H1 (cell line): Measurements from ENCODE around the gene AIPL1. TPM values are rescaled to one million over a fixed set of nuclear protein-coding genes. Genes with fewer than 3 reads are reported as not detected.

Experiments used
- CTCF ChIA-PET: fragments of 300-600 bp; sonication (Branson Sonifier 250); formaldehyde crosslinking; loops from one replicate; lab custom pipeline; 2021; ENCODE audit not compliant: partially characterized antibody; lab: Charles Lee
- POLR2A ChIA-PET: fragments of 300-600 bp; sonication (Branson Sonifier 250); formaldehyde crosslinking; loops from one replicate; lab custom pipeline; 2021; ENCODE audit warnings: inconsistent platforms; ENCODE audit not compliant: partially characterized antibody; lab: Charles Lee
- DNase-seq, 2 experiments: peaks; one replicate each; pipeline versions ENCODE4 v3.0.0 to v3.0.0-alpha.2; 2010 to 2022; ENCODE audit warnings: low spot score in 2 of 2, low read depth in 1 of 2, mixed read lengths in 1 of 2
- FAIRE-seq: peaks from 2 replicates; lab custom pipeline; 2011; peaks lifted over from hg19 to GRCh38; lab: Jason Lieb, UNC
- H2AFZ ChIP-seq: 2 replicates; pipeline ENCODE4 v1.8.1; 2012; ENCODE audit warnings: low read length, inconsistent platforms
- H2AK5ac ChIP-seq: 2 replicates; pipeline ENCODE4 v1.6.1; 2013; ENCODE audit warnings: low read depth, low read length
- H2BK120ac ChIP-seq: replicated peaks from 2 replicates; pipeline ENCODE3; 2013; ENCODE audit warnings: low read depth, low read length, inconsistent platforms
- H2BK12ac ChIP-seq: 2 replicates; pipeline ENCODE4 v1.6.1; 2013; ENCODE audit warnings: low read depth, low read length
- H2BK15ac ChIP-seq: 2 replicates; pipeline ENCODE4 v1.6.1; 2013; ENCODE audit warnings: low read length
- H2BK20ac ChIP-seq: 2 replicates; pipeline ENCODE4 v1.6.1; 2013; ENCODE audit warnings: low read length
- H2BK5ac ChIP-seq: 2 replicates; pipeline ENCODE4 v1.6.1; 2013; ENCODE audit warnings: low read depth, low read length
- H3K14ac ChIP-seq: 2 replicates; pipeline ENCODE4 v1.6.1; 2013; ENCODE audit warnings: inconsistent platforms; ENCODE audit not compliant: insufficient read length
- H3K18ac ChIP-seq: 2 replicates; pipeline ENCODE4 v1.6.1; 2013; ENCODE audit warnings: low read length; ENCODE audit errors: extremely low read depth
- H3K23ac ChIP-seq: 2 replicates; pipeline ENCODE4 v1.6.1; 2013; ENCODE audit warnings: inconsistent platforms; ENCODE audit not compliant: insufficient read length
- H3K23me2 ChIP-seq: 2 replicates; pipeline ENCODE4 v1.6.1; 2013; ENCODE audit warnings: low read depth, low read length
- H3K27ac ChIP-seq: 2 replicates; pipeline ENCODE4 v1.6.1; 2011; ENCODE audit warnings: low read depth, low read length, inconsistent platforms
- H3K27me3 ChIP-seq, 4 experiments: replicated peaks in 1 of 4; 1 replicate in 1 of 4; 2 replicates in 3 of 4; pipeline versions ENCODE4 v1.6.1 to v1.8.1; 2011 to 2013; ENCODE audit warnings: low read length in 3 of 4, mild to moderate bottlenecking in 3 of 4, inconsistent platforms in 2 of 4, mixed read lengths in 2 of 4, moderate library complexity in 1 of 4; ENCODE audit not compliant: control insufficient read depth in 3 of 4, insufficient read depth in 3 of 4; ENCODE audit errors: extremely low read depth in 1 of 4
- H3K36me3 ChIP-seq, 4 experiments: 2 replicates each; pipeline versions ENCODE4 v1.6.1 to v1.8.1; 2011 to 2013; ENCODE audit warnings: mild to moderate bottlenecking in 4 of 4, low read length in 3 of 4, moderate library complexity in 2 of 4, control low read depth in 1 of 4, inconsistent platforms in 1 of 4; ENCODE audit not compliant: insufficient read depth in 4 of 4, control insufficient read depth in 2 of 4
- H3K4ac ChIP-seq: replicated peaks from 2 replicates; pipeline ENCODE3; 2013; ENCODE audit warnings: low read length, low read depth, mixed read lengths, inconsistent platforms; ENCODE audit not compliant: insufficient read length
- H3K4me1 ChIP-seq, 4 experiments: replicated peaks in 1 of 4; 1 replicate in 1 of 4; 2 replicates in 3 of 4; pipeline versions ENCODE4 v1.6.1 to v1.8.1; 2011 to 2013; ENCODE audit warnings: low read length in 3 of 4, inconsistent platforms in 2 of 4, mixed read lengths in 1 of 4; ENCODE audit not compliant: insufficient read depth in 4 of 4, control insufficient read depth in 3 of 4
- H3K4me2 ChIP-seq, 2 experiments: 2 replicates each; pipeline versions ENCODE4 v1.6.1 to v1.8.1; 2011 to 2013; ENCODE audit warnings: low read depth in 2 of 2, low read length in 2 of 2, control low read depth in 1 of 2, inconsistent platforms in 1 of 2, mild to moderate bottlenecking in 1 of 2; ENCODE audit not compliant: insufficient read depth in 1 of 2
- H3K4me3 ChIP-seq, 4 experiments: fragments of 200-600, 300-600 bp in 1 of 4; sonication (generic), shearing (Covaris generic), sonication (Bioruptor Twin) in 1 of 4; 2 replicates each; pipeline versions ENCODE4 v1.5.1 to v1.8.1; 2011 to 2016; ENCODE audit warnings: low read length in 4 of 4, low read depth in 3 of 4, control low read depth in 2 of 4, inconsistent platforms in 2 of 4, mild to moderate bottlenecking in 2 of 4, mixed read lengths in 1 of 4, moderate library complexity in 1 of 4; ENCODE audit not compliant: insufficient read depth in 2 of 4; ENCODE audit errors: extremely low read depth in 1 of 4
- H3K56ac ChIP-seq: replicated peaks from 2 replicates; pipeline ENCODE3; 2013; ENCODE audit warnings: low read depth, mild to moderate bottlenecking, mixed read lengths, low read length, inconsistent platforms; ENCODE audit not compliant: insufficient read length
- H3K79me1 ChIP-seq: 2 replicates; pipeline ENCODE4 v1.6.1; 2013; ENCODE audit warnings: low read depth, low read length, control low read depth
- H3K79me2 ChIP-seq, 2 experiments: 2 replicates each; pipeline versions ENCODE4 v1.6.1 to v1.8.1; 2012 to 2013; ENCODE audit warnings: low read length in 2 of 2, mild to moderate bottlenecking in 2 of 2, inconsistent platforms in 1 of 2; ENCODE audit not compliant: insufficient read depth in 2 of 2, control insufficient read depth in 1 of 2
- H3K9ac ChIP-seq, 4 experiments: replicated peaks in 1 of 4; 1 replicate in 1 of 4; 2 replicates in 3 of 4; pipeline versions ENCODE4 v1.6.1 to v1.8.1; 2011 to 2013; ENCODE audit warnings: low read depth in 3 of 4, low read length in 3 of 4, control low read depth in 2 of 4, mild to moderate bottlenecking in 2 of 4, moderate library complexity in 2 of 4, inconsistent platforms in 1 of 4; ENCODE audit errors: extremely low read depth in 1 of 4
- H3K9me3 ChIP-seq, 2 experiments: 2 replicates each; pipeline versions ENCODE4 v1.6.1 to v1.8.1; 2012 to 2013; ENCODE audit warnings: mild to moderate bottlenecking in 2 of 2, moderate library complexity in 2 of 2, control low read depth in 1 of 2, inconsistent platforms in 1 of 2, low read depth in 1 of 2, low read length in 1 of 2, mixed read lengths in 1 of 2; ENCODE audit not compliant: insufficient read depth in 2 of 2
- H4K20me1 ChIP-seq, 2 experiments: replicated peaks in 1 of 2; 2 replicates each; pipeline versions ENCODE3 to v1.8.1; 2011 to 2013; ENCODE audit warnings: inconsistent platforms in 2 of 2, low read length in 2 of 2, mild to moderate bottlenecking in 1 of 2; ENCODE audit not compliant: insufficient read depth in 2 of 2, control insufficient read depth in 1 of 2
- H4K5ac ChIP-seq: 2 replicates; pipeline ENCODE4 v1.6.1; 2013; ENCODE audit warnings: low read length, low read depth, mixed read lengths, inconsistent platforms; ENCODE audit not compliant: insufficient read length
- H4K8ac ChIP-seq: 2 replicates; pipeline ENCODE4 v1.8.0; 2013; ENCODE audit warnings: mild to moderate bottlenecking, moderate library complexity, low read length, inconsistent platforms; ENCODE audit not compliant: insufficient read depth; ENCODE audit errors: extremely low read depth
- H4K91ac ChIP-seq: replicated peaks from 2 replicates; pipeline ENCODE3; 2013; ENCODE audit warnings: low read length, mixed read lengths, inconsistent platforms; ENCODE audit not compliant: insufficient read length
- ATF2 ChIP-seq: IDR thresholded peaks from 2 replicates; pipeline ENCODE4 v1.6.1; 2012; ENCODE audit warnings: low read length, inconsistent platforms
- BACH1 ChIP-seq: IDR thresholded peaks from 2 replicates; pipeline ENCODE4 v1.6.1; 2012; ENCODE audit warnings: low read length, improper control_type of control experiment
- CHD2 ChIP-seq: IDR thresholded peaks from 2 replicates; pipeline ENCODE4 v1.6.1; 2012; ENCODE audit warnings: low read length, improper control_type of control experiment
- E2F6 ChIP-seq: IDR thresholded peaks from 2 replicates; pipeline ENCODE4 v1.6.1; 2012; ENCODE audit warnings: inconsistent platforms
- HDAC6 ChIP-seq: IDR thresholded peaks from one replicate; pipeline ENCODE4 v1.7.1; 2012; ENCODE audit warnings: low read depth, mild to moderate bottlenecking, inconsistent platforms, low read length, moderate library complexity
- NRF1 ChIP-seq: IDR thresholded peaks from 2 replicates; pipeline ENCODE4 v1.6.1; 2011; ENCODE audit warnings: mild to moderate bottlenecking, low read depth, low read length, improper control_type of control experiment
- PHF8 ChIP-seq: fragments of 200-600 bp; sonication (generic); conservative IDR thresholded peaks from 2 replicates; pipeline ENCODE4 v1.7.1; 2012; ENCODE audit warnings: low read depth, mild to moderate bottlenecking, inconsistent platforms, low read length, moderate library complexity
- POLR2A ChIP-seq, 2 experiments: IDR thresholded peaks; 1 replicate in 1 of 2; 2 replicates in 1 of 2; pipeline ENCODE4 v1.6.1; 2011; ENCODE audit warnings: low read depth in 2 of 2, low read length in 2 of 2, mild to moderate bottlenecking in 2 of 2; ENCODE audit errors: control extremely low read depth in 1 of 2
- SAP30 ChIP-seq: fragments of 300-600 bp; sonication (generic); IDR thresholded peaks from 2 replicates; pipeline ENCODE4 v1.7.1; 2012; ENCODE audit warnings: low read length, moderate library complexity, mild to moderate bottlenecking, inconsistent platforms; ENCODE audit not compliant: insufficient read depth, insufficient replicate concordance
- TAF1 ChIP-seq: IDR thresholded peaks from 2 replicates; pipeline ENCODE4 v1.6.1; 2011; ENCODE audit warnings: mild to moderate bottlenecking, low read depth, low read length
- TAF7 ChIP-seq: optimal IDR thresholded peaks from 2 replicates; pipeline ENCODE3; 2011; ENCODE audit warnings: low read depth, mild to moderate bottlenecking, inconsistent platforms, low read length, moderate library complexity, borderline replicate concordance
- YY1 ChIP-seq: IDR thresholded peaks from 2 replicates; pipeline ENCODE4 v1.6.1; 2011; ENCODE audit warnings: low read depth, mild to moderate bottlenecking, low read length
- WGBS, 2 experiments: shearing (Covaris generic) in 1 of 2; methylation state at CpG; one replicate each; pipeline versions ENCODE4 v1.1.6 to v1.1.7; 2013 to 2015; ENCODE audit warnings: low lambda C conversion rate in 2 of 2, mixed read lengths in 2 of 2, inconsistent platforms in 1 of 2, low coverage in 1 of 2, missing lambda C conversion rate in 1 of 2; ENCODE audit not compliant: insufficient replicate concordance in 2 of 2, insufficient coverage in 1 of 2, insufficient read length in 1 of 2; ENCODE audit errors: extremely low coverage in 1 of 2, missing lambda C conversion rate in 1 of 2; 5-methylcytosine and 5-hydroxymethylcytosine counted together
- polyA plus RNA-seq, 7 experiments: library from polyadenylated mRNA; depleted of rRNA in 3 of 7; stranded (reverse) in 5 of 7; unstranded in 2 of 7; fragments of >200 nt in 5 of 7; fragments of 200-250 nt in 2 of 7; gene quantifications; 1 replicate in 5 of 7; 2 replicates in 1 of 7; 4 replicates in 1 of 7; pipeline versions ENCODE4 v1.2.1 to v1.2.3, GENCODE V29; 2011 to 2013; ENCODE audit warnings: missing spikeins in 2 of 7, mixed read lengths in 2 of 7
- total RNA-seq: library from RNA; stranded (reverse); fragmentation: NEBNext Ultra II Directional; extraction: Animal tissue kit (Norgen Biotek cat#: 25700); gene quantifications from 2 replicates; pipeline ENCODE4 v1.2.1, GENCODE V29; 2021

The AIPL1 gene
- total and polyA plus RNA-seq, 2 of the 8 experiments (the other 6 are each of a cell fraction or from before 2014, with no cell fraction given): 0.56 to 0.71 TPM

- H4K91ac ChIP-seq: peak overlapping the region; percentile 52
- H4K5ac ChIP-seq: no peak overlapping the region
- 0 out of 2 replicates have a peak overlapping the region, but pooled peaks have one; percentile 44 for H2BK5ac ChIP-seq
- no peak overlapping the region for H3K4ac ChIP-seq
- H3K4me3 ChIP-seq: no peak overlapping the region
- WGBS, 2 experiments: 83% methylated on average over 16 of the region's 16 CpGs; no CpG with 5 or more reads in 1 of the 2 experiments
- no peak overlapping the region for H3K56ac ChIP-seq
- H2BK15ac ChIP-seq: peak overlapping the region; percentile 12; the same call in 1 of the 2 replicates
- DNase-seq (no peak), FAIRE-seq (no peak)
- H3K9me3 ChIP-seq: no peaks in the 10 kb centered on the region
- ChIA-PET CTCF (interaction anchor here (0.8 to 3.4 kb wide), 6 partner anchors 10 to 273 kb away, joined by 3 to 28 read pairs (median 4); no protein-coding TSS in a partner anchor), POLR2A (no interaction called here)
- H2BK20ac ChIP-seq: no peak overlapping the region
- no peak overlapping the region for H3K18ac ChIP-seq
- no peak overlapping the region for H2BK120ac ChIP-seq
- H3K4me1 ChIP-seq: peaks cover 0 to 22% (median 12%) of the 10 kb centered on the region in 4 experiments; a peak in 6 of 7 replicates
- H3K4me2 ChIP-seq: no peak overlapping the region
- no peak overlapping the region for H2AFZ ChIP-seq
- no peaks in the 10 kb centered on the region for H3K36me3 ChIP-seq
- no peak overlapping the region for H3K27ac ChIP-seq
- H3K79me2 ChIP-seq: no peaks in the 10 kb centered on the region
- H4K20me1 ChIP-seq: no peaks in the 10 kb centered on the region
- 0 out of 2 replicates have a peak overlapping the region, but pooled peaks have one; percentile 6 for H2AK5ac ChIP-seq
- H4K8ac ChIP-seq: no peak overlapping the region; the same call in 1 of the 2 replicates
- no peak overlapping the region for H3K9ac ChIP-seq
- H3K23me2 ChIP-seq: no peaks in the 10 kb centered on the region
- no peaks in the 10 kb centered on the region for H3K27me3 ChIP-seq
- peak overlapping the region; percentile 75; the same call in 1 of the 2 replicates for H2BK12ac ChIP-seq
- no peaks in the 10 kb centered on the region for H3K79me1 ChIP-seq
- H3K14ac ChIP-seq: no peak overlapping the region
- no peak overlapping the region for H3K23ac ChIP-seq
- TF ChIP-seq TAF1 (no peak), HDAC6 (no peak), YY1 (no peak), PHF8 (no peak), NRF1 (no peak), BACH1 (no peak), ATF2 (no peak), E2F6 (no peak), CHD2 (no peak), TAF7 (no peak), SAP30 (no peak), POLR2A (IDR thresholded peaks at IDR 0.05; ENCODE audit: control extremely low read depth in 1 of 2, low read depth in 2 of 2, low read length in 2 of 2) (no peak)
These were observed 48.6 kb upstream of the AIPL1 start for GRCh38 chr17:6483507-6483906.
